COR-L47 (cell line): Measurements from ENCODE around the gene SIPA1L3.

ENCODE experiments used
- DNase-seq: peaks from one replicate; lab custom pipeline; 2025; lab: John Stamatoyannopoulos, UW

The SIPA1L3 gene

DNA sequence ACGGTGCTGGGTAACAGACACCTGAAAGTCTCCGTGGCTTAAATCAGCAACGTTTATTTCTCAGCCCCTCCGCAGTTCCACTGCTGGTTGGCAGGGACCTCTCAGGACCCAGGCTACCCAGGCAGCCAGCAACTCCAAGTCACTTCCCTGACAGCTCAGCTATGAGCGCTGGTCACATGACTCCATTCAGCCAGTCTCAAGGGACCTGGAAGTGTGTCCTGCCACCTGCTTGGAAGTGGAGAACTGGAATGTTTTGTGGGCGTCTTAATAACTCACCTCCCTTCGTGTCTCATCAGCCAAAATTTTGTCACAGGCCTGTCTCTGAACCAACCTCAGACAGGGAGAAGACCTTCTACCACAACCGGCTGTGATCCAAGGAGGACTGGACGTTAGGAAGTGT lies 244.2 kb downstream of the SIPA1L3 start:
- DNase-seq, result no peak

DNA sequence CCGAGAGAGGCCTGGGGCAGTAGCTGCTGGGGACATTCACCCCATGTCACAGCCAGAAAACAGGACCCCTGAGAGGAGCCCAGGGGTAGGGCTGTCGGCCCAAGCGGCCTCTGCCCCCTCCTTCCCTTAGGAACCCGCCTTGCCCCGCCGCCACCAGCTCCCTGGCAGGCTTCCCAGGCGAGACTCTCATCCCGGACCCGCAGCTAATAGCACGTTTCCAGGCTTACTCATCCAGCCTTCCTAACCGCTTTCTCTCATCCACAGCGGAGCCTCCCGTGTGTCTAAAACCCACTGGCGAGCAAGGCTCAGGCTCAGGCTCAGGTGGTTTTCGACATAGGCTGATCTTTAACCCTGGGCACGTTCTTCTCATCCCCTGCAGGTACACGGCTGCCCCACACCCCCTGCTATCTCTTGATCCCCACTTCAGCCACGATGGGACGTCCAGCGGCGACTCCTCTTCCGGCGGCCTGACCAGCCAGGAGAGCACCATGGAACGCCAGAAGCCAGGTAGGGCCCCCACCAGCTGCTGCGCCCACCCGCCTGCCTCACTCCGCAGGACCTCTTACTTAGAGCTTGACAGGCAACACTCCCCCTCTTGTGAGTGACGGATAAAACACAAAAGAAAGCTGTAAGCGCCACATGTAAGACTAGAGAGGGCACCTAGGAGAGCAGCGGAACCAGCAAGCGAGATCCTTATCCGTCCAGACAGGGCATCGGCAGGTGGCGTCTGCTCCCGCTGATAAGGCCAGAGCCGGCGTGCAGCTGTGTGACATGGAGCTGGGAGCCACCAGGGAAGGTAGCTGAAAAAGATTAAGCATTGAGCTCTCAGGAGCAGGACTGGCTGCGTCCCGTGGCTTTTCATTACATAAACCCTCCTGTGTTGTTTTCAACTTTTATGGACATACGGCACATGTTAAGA lies 245.7 kb downstream of the SIPA1L3 start:
- no peak for DNase-seq

DNA sequence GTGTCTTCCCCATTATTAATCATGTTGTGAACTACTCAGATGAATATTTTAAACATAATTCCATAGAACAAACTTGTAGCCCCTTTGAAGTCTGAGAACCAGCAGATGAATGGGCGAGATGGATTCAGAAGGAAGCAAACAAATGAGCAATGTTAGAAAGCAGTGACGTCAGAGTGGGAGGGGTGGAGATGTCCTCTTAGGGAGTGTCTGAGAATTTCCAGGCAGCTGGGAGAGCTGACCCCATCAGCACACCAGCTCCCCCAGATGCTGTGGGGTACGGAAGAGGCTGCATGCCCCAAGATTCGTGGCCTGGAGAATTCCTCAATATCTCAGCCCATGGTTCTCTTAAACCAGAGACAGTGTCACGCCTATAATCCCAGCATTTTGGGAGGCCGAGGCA lies 248.4 kb downstream of the SIPA1L3 start:
- no peak for DNase-seq

DNA sequence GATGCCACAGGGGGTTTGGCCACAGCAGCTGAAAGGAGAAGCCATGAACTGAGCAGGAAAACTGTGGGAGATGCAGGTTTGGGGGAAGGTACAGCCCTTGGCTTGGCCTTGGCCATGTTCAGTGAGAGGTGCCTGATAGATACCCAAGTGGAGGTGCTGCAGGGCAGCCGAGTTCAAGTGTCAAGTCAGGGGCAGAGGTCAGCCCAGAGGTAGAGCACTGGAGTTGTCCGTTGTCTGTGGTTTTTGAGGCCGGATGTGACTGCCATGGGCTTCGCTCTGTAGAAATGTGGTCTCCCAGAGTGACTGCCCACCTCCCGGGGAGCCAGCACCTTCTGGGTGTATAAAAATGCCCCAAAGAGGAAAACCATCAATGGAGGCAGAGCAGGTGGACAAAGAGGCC lies 251.7 kb downstream of the SIPA1L3 start:
- no peak for DNase-seq

DNA sequence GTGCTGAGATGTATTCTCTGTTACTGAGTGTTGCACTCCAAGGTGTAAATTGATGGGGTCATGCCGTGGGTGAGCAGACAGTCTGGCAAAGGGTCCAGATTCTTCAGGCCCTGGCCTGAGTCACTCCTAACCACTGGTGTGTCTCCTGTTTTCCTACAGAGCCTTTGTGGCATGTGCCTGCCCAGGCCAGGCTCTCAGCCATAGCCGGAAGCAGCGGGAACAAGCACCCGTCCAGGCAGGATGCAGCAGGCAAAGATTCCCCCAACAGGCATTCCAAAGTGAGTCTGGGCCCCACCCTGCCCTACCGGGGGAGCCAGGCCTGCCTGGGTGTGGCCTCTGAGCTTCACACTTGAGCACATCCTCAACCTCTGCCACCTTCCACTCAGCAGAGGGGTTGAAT lies 255.1 kb downstream of the SIPA1L3 start:
- DNase-seq, result no peak

DNA sequence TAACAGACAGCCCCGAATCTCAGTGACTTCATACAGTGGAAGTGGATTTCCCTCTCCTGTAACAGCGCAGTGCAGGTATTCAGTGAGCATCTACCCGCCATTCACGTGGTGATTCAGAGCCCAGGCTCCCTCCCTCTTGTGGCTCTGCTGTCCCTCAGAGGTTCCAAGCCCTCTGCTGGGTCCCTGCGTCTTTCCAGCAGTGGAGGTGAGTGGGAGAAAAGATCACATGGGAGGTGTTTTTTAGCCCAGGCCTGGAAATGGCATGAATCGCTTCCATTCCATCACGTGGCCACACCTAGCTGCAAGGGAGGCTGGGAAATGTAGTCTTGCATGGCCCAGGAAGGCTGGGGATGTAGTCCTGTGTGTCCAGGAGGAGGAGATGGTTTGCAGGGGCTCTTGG lies 255.6 kb downstream of the SIPA1L3 start:
- no peak for DNase-seq

DNA sequence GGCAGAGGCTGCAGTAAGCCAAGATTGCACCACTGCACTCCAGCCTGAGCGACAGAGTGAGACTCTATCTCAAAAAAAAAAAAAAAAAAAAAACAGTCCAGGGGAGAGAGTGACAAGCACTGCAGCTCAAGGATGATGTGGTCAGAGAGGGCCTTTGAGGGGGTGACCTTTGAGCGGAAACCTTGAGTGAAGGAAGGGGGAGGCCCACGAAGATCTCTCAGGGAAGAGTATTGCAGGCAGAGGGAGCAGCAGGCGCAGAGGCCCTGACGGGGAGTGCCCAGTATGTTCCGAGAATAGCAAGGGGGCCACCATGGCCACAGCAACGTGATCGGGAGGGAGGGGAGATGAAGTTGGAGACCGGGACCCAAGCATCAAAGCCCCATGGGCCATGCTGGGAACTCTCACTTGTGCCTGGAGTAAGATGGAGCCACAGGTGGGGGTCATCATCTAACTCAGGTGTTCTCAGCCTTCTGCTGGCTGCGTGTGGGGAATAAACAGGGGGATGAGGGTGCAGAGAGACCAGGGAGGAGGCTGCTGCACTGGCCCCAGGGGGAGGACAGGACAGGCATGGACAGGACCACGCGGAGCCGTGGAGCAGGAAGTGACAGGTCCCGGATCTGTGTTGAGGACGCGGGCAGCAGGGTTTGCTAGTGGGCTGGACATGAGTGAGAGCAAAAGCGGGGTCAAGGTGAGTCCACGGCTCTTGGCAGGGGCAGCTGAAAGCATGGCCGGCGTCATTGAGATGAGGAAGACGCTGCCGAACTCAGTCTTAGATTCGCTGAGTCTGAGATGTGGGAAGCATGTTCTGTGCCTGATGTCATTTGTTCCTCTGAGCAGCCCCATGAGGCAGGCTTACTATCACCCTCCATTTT lies 256.6 kb downstream of the SIPA1L3 start:
- DNase-seq, result no peak

DNA sequence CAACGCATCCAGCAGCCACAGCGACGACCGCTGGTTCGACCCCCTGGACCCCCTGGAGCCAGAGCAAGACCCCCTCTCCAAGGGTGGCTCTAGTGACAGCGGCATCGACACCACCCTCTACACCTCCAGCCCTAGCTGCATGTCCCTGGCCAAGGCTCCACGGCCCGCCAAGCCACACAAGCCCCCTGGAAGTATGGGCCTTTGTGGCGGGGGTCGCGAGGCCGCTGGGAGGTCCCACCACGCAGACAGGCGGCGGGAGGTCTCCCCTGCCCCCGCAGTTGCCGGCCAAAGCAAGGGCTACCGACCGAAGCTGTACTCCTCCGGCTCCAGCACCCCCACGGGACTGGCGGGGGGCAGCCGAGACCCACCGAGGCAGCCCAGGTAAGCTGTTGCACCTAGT lies 257.5 kb downstream of the SIPA1L3 start:
- DNase-seq, result no peak

DNA sequence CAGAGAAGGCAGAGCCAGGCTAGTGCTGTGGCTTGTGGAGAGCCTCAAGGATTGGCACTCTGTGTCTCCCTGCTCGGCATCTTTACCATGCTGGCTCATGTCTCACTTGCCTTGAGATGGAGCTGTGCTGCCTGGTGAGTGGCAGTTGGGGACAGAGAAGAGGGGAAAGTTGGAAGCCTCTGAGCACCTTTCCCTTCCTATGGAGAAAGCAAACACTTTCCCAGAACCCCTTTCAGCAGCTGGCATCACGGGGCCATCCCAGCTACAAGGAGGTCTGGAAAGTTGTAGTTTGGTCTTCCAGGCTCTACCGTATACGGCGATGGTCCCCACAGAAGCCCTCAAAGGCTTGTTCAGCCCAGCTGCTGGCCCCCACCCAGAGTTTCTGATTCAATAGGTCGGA lies 258.3 kb downstream of the SIPA1L3 start:
- DNase-seq, result no peak

DNA sequence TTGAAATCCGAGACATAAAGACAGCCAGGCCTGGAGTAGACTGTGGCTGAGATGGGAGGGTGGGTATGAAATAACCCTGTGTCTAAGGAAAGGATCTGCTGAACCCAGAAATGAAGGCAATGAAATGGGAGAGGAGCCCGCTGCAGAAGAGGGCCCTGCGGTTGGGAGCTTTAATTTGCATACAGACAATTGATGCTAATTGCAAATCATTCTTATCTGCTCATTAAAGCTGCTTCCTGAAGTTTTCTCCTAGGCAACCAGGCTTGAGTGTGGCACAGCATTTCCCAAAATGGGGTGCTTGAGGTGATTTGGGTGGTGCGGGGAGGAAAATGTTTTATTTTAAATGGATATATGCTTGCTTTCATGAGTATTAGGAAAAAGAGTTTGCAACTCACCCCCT lies 261.6 kb downstream of the SIPA1L3 start:
- no peak for DNase-seq

DNA sequence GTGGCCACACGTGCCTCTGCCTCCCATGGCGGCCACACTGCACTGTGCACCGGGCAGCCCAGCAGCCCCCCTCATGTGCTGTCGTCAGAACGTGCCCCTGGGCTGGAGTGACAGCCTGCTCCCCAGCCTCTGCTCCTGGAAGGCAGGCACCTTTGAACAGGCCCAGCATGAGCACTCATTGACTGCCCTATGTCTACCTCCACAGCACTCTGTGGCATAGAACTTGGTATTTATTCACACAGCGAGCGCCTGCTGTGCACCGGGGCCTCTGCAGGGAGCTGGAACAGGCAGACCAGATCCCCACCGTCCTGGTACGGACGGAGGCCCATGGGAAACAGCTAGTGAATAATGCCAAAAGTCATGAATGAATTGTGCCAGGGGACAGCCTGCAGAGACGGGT lies 263.3 kb downstream of the SIPA1L3 start:
- DNase-seq, result peak; percentile 14

DNA sequence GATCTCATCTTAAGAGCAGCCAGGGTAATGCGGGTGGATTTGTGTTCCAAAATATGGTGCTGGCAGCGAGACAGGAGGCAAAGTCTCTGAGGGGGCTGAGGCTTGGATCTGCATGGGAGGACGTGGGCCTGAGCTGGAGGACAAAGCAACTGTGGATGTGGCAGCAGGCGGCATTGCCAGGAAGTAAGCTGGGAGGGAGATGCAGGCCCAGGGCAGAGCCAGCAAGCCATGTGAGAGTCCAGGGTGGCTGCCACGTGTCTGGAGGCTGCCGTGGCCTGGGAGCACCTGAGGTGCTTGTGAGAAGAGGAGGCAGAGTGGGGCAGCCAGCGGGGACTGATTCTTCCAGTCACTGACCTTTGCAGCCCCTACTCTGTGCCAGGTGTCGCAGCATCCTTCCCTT lies 265.0 kb downstream of the SIPA1L3 start:
- DNase-seq, result no peak

DNA sequence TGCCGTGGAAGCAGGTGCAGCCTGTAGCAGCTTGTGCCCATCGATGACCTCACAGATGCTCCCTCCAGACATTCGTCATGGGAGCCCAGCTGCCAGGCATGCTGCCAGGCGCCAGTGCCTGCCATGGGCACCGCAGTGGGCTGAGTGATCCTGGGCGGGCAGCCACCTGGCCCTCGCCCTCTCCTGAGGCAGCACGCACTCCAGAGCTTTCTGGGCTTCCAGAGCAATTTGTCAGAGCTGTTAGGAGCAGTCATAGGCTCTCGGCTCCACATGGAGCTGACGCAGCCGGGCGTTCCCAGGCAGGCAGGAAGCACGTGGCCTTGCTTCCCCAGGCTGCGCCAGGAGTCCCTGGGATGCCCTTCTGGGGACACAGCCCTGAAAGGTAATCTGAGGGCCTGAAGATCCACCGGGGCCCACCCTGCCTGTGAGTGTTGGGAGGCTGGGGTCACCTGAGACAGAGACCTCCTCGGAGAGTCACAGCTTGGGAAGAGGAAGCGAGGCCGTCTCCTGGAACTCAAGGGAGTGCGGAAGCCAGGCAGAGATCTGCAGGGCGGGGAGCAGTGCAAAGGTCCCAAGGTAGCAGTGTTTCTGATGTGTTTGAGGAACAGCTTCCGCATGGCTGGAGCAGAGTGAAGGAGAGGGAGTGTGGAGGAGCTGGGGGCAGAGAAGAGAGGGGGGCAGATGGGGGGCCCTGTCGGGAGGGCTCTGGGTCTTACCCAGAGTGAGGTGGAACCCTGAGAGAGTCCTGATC lies 266.5 kb downstream of the SIPA1L3 start:
- peak; percentile 91 for DNase-seq

DNA sequence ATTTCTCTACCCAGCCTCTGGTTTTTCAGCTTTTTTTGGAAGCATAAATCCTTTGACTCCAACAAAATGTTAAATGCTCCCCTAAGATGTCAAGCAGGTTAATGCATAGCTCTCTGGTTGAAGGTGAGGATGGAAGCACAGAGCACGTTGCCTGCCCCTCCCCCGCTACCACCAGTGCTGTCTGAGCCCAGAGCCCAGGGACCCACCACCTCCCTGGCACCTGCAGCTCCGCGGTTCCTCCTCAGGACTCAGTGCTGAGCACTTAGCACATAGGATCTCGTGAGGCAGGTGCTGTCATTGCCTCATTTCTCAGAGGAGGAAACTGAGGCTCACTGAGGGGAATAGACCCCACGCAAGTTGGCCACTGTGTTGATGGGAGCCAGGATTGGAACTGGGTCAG lies 268.4 kb downstream of the SIPA1L3 start:
- DNase-seq, result no peak

DNA sequence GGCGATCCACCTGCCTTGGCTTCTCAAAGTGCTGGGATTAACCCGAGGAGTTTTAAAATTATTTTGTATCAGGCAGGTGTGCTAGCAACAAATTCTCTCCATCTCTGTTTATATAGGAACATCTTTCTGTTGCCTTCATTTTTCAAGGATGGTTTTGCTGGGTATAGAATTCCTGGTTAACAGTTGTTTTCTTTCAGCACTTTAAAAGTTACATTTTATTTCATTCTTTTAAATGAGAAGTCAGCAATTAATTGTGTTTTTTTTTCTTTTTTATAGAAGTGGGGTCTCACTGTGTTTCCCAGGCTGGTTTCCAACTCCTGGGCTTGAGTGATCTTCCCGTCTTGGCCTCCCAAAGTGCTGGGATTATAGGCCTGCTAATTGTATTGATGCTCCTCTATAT lies 273.1 kb downstream of the SIPA1L3 start:
- DNase-seq, result no peak

DNA sequence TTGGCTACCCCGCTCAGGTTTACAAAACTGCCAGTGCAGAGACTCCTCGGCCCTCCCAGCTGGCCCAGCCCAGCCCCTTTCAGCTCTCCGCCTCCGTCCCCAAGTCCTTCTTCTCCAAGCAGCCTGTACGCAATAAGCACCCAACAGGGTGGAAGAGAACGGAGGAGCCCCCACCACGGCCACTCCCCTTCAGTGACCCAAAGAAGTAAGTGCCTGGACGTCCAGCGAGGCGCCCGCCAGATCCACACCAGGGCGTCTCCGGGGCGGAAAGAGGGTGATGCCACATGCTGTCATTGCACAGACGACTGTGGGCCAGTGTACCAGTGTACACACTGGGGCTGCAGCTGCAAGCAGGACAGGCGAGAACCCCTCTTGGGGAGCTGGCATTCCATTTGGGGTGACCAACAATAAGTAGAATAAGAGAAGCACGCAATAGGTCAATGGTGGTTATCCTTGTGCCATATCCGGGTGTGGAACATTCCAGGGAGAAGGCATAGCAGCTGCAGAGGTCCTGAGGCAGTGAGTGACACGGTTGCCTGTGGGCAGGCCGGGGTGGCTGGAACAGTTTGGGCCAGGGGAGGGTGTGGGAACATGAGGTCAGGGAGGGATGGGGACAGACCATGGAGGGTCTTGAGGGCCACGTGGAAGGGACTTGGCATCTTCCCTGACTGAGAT lies 275.7 kb downstream of the SIPA1L3 start:
- no peak for DNase-seq

DNA sequence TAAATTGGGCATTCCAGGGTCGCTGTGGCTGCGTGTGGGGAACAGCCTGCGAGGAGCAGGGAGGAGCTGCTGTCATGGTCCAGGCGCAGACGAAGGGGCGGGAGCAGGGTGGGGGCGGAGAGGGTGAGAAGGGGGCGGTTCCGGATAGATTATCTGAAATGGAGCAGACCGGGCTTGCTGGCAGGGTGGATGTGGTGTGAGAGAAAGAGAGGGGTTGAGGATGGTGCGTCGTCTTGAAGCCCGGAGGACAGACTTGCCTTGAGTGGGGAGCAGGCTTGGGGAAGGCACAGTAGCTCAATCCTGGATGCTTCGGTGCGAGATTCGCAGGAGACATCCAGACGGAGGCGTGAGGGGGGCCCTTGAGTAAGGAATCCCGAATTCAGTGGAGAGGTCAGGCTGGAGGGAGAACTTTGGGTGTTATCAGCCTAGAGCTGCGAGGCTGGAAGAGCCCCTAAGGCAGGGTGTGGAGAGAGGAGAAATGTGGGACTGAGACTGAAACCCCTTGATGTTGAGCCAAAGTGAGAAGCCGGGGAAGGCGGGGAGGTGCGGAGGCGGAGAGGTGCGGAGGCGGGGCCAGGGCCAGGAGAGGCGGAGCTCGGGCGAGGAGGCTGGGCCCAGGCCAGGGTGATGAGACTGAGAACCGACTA lies 276.4 kb downstream of the SIPA1L3 start:
- DNase-seq, result no peak

DNA sequence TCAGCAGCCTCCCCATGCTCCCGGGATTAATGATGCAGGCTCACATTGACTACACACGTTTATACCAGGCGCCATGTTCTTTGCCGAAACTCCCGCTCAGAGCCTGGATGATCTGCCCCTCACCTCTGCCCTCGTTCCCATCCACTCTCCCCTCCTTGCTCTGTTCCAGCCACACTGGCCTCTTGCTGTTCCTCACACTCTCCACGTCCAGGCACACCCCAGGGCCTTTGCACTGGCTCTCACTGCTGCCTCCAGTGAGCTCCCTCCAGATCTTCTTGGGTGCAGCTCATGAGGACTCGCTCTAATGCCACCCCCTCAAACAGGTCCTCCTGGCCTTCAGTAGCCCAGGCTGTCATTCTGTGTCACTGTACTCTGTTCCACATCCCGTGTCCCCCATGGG lies 277.8 kb downstream of the SIPA1L3 start:
- DNase-seq, result no peak

DNA sequence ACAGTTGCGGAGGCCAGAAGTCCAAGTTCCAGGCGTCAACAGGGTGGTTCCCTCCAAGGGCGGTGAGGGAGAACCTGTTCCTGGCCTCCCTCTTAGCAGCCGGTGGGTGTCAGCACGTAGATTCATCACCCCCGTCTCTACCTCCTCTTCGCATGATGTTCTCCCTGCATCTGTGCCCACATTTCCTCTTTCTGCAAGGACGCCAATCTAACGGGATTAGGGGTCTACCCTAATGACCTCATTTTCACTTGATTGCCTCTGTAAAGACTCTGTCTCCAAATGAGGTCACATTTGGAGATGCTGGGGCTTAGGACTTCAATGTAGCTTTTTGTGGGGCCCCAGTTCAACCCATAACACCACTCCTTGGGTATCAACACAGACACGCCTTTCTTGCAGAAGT lies 278.6 kb downstream of the SIPA1L3 start:
- no peak for DNase-seq

DNA sequence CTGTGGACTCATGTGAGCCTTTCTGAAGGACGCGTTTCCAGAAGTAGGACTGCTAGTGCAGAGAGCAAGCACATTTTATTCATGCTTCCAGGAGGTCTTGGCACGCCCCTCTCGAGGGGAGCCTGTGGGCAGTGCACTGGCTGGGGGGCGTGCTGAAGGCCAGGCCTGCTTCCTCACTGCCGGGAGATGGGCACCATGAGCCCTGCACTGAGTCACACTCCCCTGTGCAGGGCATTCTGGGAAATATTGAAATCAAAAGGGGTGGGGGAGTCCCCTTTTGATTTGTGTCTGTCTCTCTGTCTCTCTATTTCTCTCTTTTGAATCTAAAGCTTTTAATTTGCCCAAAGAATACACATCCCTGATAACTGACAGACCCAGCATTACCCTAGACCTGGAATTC lies 283.1 kb downstream of the SIPA1L3 start:
- no peak for DNase-seq

DNA sequence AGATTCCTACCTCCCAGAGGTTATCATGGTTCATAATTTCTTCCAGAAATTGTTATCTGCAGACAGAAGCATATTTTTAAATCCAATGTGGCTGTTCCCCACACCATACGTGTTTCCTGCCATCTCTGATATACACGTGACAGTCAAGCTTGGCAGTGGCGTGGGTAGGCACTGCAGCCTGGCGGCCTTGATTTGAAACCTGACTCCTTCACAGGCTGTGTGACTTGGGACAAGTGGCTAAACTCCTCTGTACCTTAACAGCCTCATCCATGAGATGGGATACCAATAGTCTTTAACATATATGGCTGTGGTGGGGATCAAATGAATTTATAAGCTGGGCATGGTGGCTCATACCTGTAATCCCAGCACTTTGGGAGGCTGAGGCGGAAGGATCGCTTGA lies 283.8 kb downstream of the SIPA1L3 start:
- no peak for DNase-seq
